ENCODE measurements around the gene SLC2A9.

SLC2A9 gene

GRCh38 chr4:9953089-9953488, 68.2 kb downstream of the SLC2A9 start:
- POLR2A ChIA-PET, result no interaction called here
- TF ChIP-seq CTCF (IDR thresholded peaks at IDR 0.05; ENCODE audit: control extremely low read depth, extremely low read depth, low read depth, missing control alignments), result no peak
- DNase-seq (ENCODE audit: extremely low spot score), result no peak
- CTCF ChIA-PET, result interaction anchor here (0.8 to 1.7 kb wide), 4 partner anchors 9 to 62 kb away, joined by 3 to 4 read pairs (median 3); no protein-coding TSS in a partner anchor

GRCh38 chr4:9952415-9952950, 68.8 kb downstream of the SLC2A9 start:
- TF ChIP-seq CTCF (IDR thresholded peaks at IDR 0.05; ENCODE audit: control extremely low read depth, extremely low read depth, low read depth, missing control alignments), result no peak
- ChIA-PET POLR2A (no interaction called here), CTCF (interaction anchor here (0.8 to 1.7 kb wide), 3 partner anchors 10 to 13 kb away, joined by 3 to 4 read pairs (median 3); no protein-coding TSS in a partner anchor)
- no peak for DNase-seq (ENCODE audit: extremely low spot score)

DNA sequence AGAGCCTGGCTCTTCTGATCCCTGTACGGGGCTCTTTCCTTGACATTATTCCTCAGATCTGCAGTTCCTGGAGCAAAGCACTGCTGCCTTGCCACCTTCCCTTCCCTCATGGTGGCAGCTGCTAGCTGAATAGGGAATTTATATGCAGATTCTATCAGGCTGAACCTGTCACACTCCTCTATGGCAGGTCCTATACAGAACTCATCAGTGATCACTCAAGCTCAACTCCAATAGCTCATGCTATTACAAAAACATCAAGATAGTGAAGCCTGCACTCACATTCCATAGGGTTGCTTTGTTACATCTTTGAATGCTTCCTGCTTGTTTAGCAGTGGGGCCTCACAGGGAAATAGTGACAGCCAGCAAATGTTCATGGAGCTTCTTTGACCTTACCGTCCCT, 71.7 kb downstream of the SLC2A9 start:
- CTCF ChIA-PET, result interaction anchor here (1.9 to 2.0 kb wide), 2 partner anchors 19 to 66 kb away, joined by 6 to 8 read pairs; no protein-coding TSS in a partner anchor
- no peak for TF ChIP-seq CTCF (IDR thresholded peaks at IDR 0.05; ENCODE audit: control extremely low read depth, extremely low read depth, low read depth, missing control alignments)
- POLR2A ChIA-PET, result no interaction called here
- no peak for DNase-seq (ENCODE audit: extremely low spot score)

DNA sequence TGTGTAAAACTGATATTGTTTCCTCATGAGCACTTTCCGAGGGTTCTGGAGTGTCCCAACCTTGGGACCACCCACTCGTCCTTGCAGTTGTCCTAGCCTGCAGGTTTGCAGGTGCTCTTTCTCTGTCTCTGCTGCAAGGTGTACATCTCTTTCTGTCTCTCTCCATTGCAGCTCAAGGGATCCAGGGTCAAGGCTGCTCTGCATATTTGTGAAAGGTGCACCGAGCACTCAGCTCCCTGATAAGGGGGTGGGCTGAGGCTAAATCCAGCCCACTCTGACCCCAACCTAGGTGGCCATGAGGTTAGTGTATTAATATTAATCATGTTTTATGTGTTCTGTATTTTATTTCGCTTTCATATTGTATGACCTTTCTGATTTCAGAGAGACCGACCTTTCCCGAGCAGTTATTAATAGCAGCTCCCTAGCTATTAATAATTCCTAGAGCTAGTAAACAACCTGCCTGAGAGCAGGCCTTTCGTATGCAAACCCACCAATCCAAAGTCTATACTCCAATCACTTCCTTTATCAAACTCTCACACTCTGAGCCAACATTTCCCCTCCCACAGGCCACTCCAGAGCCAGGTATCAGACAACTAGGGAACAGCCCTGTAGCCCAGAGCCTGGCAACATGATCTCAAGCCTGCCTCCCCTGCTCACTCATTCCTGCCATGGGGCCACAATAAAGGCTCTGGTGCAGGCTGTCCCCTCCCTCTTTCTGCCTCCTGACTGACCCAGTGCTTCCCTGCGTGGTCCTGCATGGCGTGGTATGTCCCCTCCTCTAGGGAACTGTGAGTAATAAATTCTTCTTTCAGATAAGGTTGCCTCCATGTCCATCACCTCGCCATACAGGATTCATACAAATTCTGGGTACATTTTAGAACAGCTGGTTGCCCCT, 73.9 kb downstream of the SLC2A9 start:
- POLR2A ChIA-PET, result no interaction called here

DNA sequence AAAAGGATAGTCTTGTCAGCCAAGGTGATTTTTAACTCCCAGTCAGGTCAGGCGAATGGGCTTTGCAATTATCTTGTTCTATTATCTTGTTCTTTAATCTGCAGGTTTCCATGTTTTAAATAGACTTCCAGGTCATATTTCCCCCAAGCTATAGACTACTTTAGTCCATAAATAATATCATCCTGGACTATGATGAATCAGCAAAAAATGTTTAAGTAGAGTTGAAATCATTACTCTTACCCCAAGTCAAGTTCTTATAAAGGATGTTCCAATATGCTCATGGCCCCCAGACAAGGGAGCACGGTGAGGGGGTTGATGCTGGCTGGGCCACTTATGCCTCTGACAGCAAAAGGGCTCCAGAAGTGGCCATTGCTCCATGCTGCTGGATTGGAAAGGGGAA, 75.1 kb downstream of the SLC2A9 start:
- ChIA-PET POLR2A (no interaction called here), CTCF (interaction anchor here (1.6 to 3.9 kb wide), 4 partner anchors 11 to 70 kb away, joined by 5 to 18 read pairs (median 7); no protein-coding TSS in a partner anchor)
- TF ChIP-seq CTCF (IDR thresholded peaks at IDR 0.05; ENCODE audit: control extremely low read depth, extremely low read depth, low read depth, missing control alignments), result no peak
- DNase-seq (ENCODE audit: extremely low spot score), result no peak

More for the DNA sequence above, 73.9 kb downstream of the SLC2A9 start:
- CTCF ChIA-PET, result interaction anchor here (0.9 to 3.9 kb wide), 5 partner anchors 13 to 68 kb away, joined by 3 to 18 read pairs (median 6); no protein-coding TSS in a partner anchor
- no peak for TF ChIP-seq CTCF (IDR thresholded peaks at IDR 0.05; ENCODE audit: control extremely low read depth, extremely low read depth, low read depth, missing control alignments)
- no peak for DNase-seq (ENCODE audit: extremely low spot score)
